Muscle of leg (tissue), 11 donors: ENCODE measurements around the gene PLAGL1. TPM values are rescaled to one million over a fixed set of nuclear protein-coding genes. Genes with fewer than 3 reads are reported as not detected.
"Not testable (repeated sequence)": the region's sequence is repeated elsewhere in the genome, so short reads cannot be mapped to it uniquely, and the experiment has no call there.

Experiments
- DNase-seq: peaks from one replicate; pipeline ENCODE4 v3.0.0; 2013
- H3K27ac ChIP-seq: one replicate; pipeline ENCODE4 v1.5.1; 2013; ENCODE audit warnings: mild to moderate bottlenecking, low read length, control low read depth
- H3K27me3 ChIP-seq: one replicate; pipeline ENCODE4 v1.6.1; 2013; ENCODE audit warnings: low read length; ENCODE audit not compliant: control insufficient read depth, insufficient read depth
- H3K36me3 ChIP-seq: one replicate; pipeline ENCODE4 v1.6.1; 2013; ENCODE audit warnings: low read length; ENCODE audit not compliant: control insufficient read depth, insufficient read depth
- H3K4me1 ChIP-seq: one replicate; pipeline ENCODE4 v1.6.1; 2013; ENCODE audit warnings: low read length; ENCODE audit not compliant: control insufficient read depth, insufficient read depth
- H3K4me3 ChIP-seq: one replicate; pipeline ENCODE4 v1.5.1; 2013; ENCODE audit warnings: low read length, control low read depth
- H3K9me3 ChIP-seq: replicated peaks from 2 replicates; pipeline ENCODE4 v1.6.1; 2013; ENCODE audit warnings: low read depth, low read length; ENCODE audit not compliant: control insufficient read depth
- WGBS: methylation state at CpG from one replicate; pipeline ENCODE4 v1.1.5; 2013; ENCODE audit warnings: missing lambda C conversion rate; ENCODE audit not compliant: insufficient coverage; 5-methylcytosine and 5-hydroxymethylcytosine counted together
- polyA plus RNA-seq, 8 donors: library from polyadenylated mRNA; unstranded; fragments of 120-200 nt; gene quantifications; one replicate each; pipeline versions ENCODE4 v1.2.1 to v1.2.3, GENCODE V29; 2013; ENCODE audit warnings: inconsistent platforms in 1 of 8, low replicate concordance in 1 of 8; ENCODE audit not compliant: insufficient read length in 8 of 8, insufficient read depth in 1 of 8
- total RNA-seq: library from RNA; stranded (reverse); fragments of 120-200 nt; gene quantifications from one replicate; pipeline ENCODE4 v1.2.4, GENCODE V29; 2013

Gene PLAGL1
- total and polyA plus RNA-seq, 9 donors = 105 to 298 (median 237) TPM

DNA sequence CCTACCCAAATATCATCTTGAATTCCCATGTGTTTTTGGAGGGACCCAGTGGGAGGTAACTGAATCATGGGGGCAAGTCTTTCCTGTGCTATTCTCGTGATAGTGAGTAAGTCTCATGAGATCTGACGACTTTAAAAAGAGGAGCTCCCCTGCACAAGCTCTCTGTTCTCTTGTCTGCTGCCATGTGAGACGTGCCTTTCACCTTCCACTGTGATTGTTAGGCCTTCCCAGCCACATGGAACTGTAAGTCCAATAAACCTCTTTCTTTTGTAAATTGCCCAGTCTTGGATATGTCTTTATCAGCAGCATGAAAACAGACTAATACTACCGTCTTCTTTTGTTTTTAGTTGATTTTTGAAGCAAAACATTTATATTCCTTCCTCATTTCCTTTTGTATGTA is 91.0 kb downstream of the PLAGL1 start:
- DNase-seq = not testable (repeated sequence)

DNA sequence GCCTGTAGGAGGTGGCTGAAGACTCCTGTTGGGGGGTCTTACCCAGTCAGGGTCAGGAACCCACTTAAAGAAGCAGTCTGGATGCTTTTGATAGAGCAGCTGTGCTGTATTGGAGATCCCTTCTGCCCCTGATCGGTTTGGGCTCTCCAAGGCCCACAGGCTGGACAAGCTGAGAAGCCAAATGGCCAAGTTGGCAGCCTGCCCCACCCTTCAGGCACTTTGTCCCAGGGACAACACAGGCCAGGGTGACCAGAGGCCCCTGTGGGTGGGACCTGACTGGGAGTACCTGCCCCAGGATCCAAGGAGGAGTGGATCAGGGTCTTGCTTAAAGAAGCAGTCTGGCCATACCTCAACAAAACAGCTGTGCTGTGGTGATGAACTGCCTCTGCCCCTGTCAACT is 95.4 kb downstream of the PLAGL1 start:
- no peak for DNase-seq
- Histone ChIP-seq H3K9me3 (peaks cover 12% of the 10 kb centered on the region), H3K36me3 (no peaks in the 10 kb centered on the region), H3K4me3 (no peak overlapping the region), H3K27ac (no peak overlapping the region), H3K27me3 (no peaks in the 10 kb centered on the region), H3K4me1 (no peaks in the 10 kb centered on the region)
- 83% methylated on average over 1 of the region's 1 CpG for WGBS

More for the DNA sequence above, 91.0 kb downstream of the PLAGL1 start:
- not testable (repeated sequence) for H3K4me1 ChIP-seq, H3K36me3 ChIP-seq, H3K4me3 ChIP-seq, H3K27me3 ChIP-seq, H3K27ac ChIP-seq
- H3K9me3 ChIP-seq = peaks cover 17% of the 10 kb centered on the region
- 90% methylated on average over 3 of the region's 4 CpGs for WGBS

DNA sequence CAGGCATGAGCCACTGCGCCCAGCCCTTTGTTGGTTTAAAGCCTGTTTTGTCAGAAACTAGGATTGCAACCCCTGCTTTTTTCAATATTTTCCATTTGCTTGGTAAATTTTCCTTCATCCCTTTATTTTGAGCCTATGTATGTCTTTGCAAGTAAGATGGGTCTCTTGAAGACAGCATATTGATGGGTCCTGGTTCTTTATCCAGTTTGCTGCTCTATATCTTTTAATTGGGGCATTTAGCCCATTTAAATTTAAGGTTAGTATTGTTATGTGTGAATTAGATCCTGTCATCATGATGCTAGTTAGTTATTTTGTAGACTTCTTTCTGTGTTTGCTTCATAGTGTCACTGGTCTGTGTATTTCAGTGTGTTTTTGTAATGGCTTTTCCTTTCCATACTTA is 97.0 kb downstream of the PLAGL1 start:
- no peaks in the 10 kb centered on the region for H3K4me1 ChIP-seq
- H3K27ac ChIP-seq = no peak overlapping the region
- no peak overlapping the region for H3K4me3 ChIP-seq
- H3K27me3 ChIP-seq = no peaks in the 10 kb centered on the region
- no CpG with 5 or more reads among the region's 1 CpG for WGBS
- H3K36me3 ChIP-seq = peaks cover 2% of the 10 kb centered on the region
- peaks cover 12% of the 10 kb centered on the region for H3K9me3 ChIP-seq
- DNase-seq = no peak

DNA sequence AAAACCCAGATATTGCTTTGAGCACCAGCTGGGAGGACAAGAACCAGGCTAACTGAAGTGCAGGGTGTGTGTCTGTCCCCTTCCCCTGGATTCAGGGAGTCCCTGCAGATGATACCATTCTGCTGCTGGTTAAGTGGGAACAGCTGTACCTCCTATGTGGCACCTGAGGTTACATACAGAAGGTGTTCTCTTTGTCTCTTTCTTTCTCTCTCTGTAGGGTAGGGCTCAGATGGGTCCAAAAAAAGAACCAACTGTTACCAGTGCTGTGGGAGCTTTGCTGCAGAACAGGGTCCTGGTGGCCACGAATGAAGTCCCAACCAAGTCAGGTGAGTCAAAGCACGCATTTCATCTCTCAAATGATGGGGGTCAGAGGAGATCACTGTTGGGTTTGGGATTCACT is 105.2 kb downstream of the PLAGL1 start:
- DNase-seq = peak; percentile 31
- H3K36me3 ChIP-seq = peaks cover 2% of the 10 kb centered on the region
- H3K27ac ChIP-seq = peak overlapping the region; percentile 89
- no peaks in the 10 kb centered on the region for H3K27me3 ChIP-seq
- no peaks in the 10 kb centered on the region for H3K9me3 ChIP-seq
- 69% methylated on average over 2 of the region's 2 CpGs for WGBS
- H3K4me1 ChIP-seq = peaks cover 19% of the 10 kb centered on the region
- no peak overlapping the region for H3K4me3 ChIP-seq

DNA sequence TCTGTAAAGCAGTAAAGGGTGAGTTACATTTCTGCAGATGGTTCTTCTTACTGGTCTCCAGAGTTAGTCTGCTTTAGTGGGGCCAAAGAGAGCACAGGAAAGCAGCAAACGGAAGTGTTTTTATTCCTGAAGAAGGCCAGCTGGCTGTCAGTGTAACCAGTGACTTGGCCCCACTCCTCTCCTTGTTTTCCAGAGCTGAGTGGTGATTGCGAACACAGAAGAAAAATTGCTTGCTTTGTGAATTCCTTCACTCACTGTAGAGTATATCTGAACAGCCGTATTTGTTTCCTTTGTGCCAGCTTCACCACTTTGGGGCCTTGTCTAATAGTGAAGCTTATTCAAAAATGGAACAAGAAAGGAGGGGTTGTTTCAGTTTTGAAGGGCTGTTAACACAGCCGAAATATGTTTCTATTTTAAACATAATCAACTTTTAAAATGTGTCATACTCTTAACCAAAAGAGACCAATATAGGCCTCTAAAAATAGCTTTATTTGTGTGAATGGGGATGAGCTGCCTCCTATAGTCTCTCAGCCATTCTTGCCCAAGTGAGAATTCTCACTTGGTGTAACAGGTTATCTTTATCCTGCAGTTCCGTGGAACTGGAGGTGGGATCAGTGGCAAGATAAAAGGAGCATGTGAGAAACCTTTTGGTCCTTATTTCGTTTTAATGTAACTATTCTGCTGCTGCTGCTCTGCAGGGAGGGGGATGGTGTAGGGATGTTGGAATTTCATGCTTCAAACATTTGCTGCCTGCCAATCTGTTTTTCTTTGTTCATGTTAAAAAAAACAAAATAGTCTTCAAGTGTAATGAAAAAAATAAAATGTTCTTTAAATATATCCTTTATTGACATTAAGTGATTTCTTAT is 105.9 kb downstream of the PLAGL1 start:
- Histone ChIP-seq H3K4me1 (peaks cover 19% of the 10 kb centered on the region), H3K27ac (peak overlapping the region; percentile 89), H3K27me3 (no peaks in the 10 kb centered on the region), H3K9me3 (no peaks in the 10 kb centered on the region), H3K36me3 (peaks cover 2% of the 10 kb centered on the region), H3K4me3 (no peak overlapping the region)
- peak; percentile 99 for DNase-seq
- no CpG with 5 or more reads among the region's 6 CpGs for WGBS

DNA sequence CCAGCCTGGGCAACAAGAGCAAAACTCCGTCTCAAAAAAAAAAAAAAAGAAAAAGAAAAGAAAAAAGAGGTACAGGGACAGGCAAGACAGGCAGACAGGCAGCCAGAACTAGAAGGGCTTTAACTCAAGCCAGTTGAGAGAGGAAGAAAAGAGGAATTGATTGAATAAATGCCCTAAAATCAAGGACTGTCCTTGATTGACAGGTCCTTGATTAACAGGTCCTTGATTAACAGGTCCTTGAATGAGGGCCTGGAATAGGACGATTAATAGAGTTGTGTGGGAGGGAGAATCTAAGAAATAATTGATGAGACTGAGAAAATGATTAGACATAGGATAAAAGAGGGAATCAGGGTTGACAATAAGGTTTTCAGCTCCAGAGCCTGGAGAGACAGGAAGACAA is 107.7 kb downstream of the PLAGL1 start:
- no peak overlapping the region for H3K27ac ChIP-seq
- H3K4me1 ChIP-seq = peaks cover 26% of the 10 kb centered on the region
- H3K27me3 ChIP-seq = no peaks in the 10 kb centered on the region
- H3K9me3 ChIP-seq = no peaks in the 10 kb centered on the region
- H3K4me3 ChIP-seq = no peak overlapping the region
- DNase-seq = no peak
- WGBS = 81% methylated on average over 2 of the region's 2 CpGs
- no peaks in the 10 kb centered on the region for H3K36me3 ChIP-seq

DNA sequence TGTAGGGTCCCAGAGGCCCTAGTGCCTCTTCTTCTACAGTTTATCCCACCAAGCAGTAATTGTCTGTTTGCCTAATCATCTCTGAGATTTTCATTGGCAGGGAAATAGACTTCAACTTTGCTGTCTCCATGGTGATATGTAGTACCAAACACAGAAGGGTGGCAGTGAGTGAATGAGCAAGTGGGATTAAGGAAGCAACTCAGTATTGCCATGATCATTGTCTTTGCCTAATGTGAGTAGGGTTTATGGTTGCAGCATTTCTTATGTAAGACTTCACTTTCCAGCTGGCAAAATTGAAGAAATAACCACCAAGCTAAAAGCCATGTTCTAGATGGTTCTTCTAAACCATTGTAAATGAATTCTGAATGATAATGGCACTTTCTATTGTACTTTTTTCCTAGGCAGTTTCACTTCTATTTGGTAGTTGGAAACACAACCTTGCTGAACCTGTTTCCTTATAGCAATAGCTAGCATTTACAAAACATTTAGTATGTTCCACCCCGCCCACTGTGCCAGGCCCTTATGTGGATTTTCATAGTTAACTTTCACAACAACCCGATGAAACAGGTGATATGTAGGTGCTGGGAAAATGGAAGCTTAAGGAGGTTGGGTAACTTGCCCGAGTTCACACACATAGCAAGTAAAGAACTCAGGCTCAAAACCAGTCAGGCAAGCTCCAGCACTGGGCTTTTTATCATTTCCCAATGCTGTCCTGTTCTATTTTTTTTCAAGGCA is 111.8 kb downstream of the PLAGL1 start:
- peak; percentile 49 for DNase-seq
- Histone ChIP-seq H3K9me3 (no peaks in the 10 kb centered on the region), H3K36me3 (no peaks in the 10 kb centered on the region), H3K4me3 (no peak overlapping the region), H3K4me1 (peaks cover 9% of the 10 kb centered on the region), H3K27me3 (no peaks in the 10 kb centered on the region), H3K27ac (peak overlapping the region; percentile 40)
- WGBS = no CpG with 5 or more reads among the region's 3 CpGs

DNA sequence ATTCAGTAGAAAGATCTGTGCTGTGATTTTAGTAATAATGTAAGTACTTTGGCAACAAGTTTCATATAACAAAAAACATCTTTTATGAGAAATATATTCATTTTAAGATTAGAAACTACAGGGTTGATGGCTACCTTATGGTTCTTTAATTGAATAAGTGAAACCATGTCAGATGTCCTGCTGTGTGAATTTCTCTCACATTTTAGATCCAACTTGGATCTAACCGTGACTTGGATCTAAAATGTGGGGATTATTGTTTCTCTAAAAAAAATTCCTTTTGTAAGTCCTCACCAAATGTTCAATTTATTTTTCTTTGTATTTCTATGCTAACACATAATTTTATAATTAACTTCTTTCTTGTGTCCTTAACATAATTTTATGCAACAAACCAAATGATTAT is 113.4 kb downstream of the PLAGL1 start:
- no CpG with 5 or more reads among the region's 1 CpG for WGBS

More for the DNA sequence above, 113.4 kb downstream of the PLAGL1 start:
- Histone ChIP-seq H3K27ac (peak overlapping the region; percentile 45), H3K27me3 (no peaks in the 10 kb centered on the region), H3K4me3 (no peak overlapping the region), H3K9me3 (no peaks in the 10 kb centered on the region), H3K4me1 (peaks cover 7% of the 10 kb centered on the region), H3K36me3 (no peaks in the 10 kb centered on the region)
- peak; percentile 89 for DNase-seq
